ENCODE measurements around the gene STK38. TPM values are rescaled to one million over a fixed set of nuclear protein-coding genes. Genes with fewer than 3 reads are reported as not detected.

STK38 gene
- total and polyA plus RNA-seq, 2 of the 4 experiments (the other 2 are of a cell fraction), result 10.6 to 19.7 TPM

DNA sequence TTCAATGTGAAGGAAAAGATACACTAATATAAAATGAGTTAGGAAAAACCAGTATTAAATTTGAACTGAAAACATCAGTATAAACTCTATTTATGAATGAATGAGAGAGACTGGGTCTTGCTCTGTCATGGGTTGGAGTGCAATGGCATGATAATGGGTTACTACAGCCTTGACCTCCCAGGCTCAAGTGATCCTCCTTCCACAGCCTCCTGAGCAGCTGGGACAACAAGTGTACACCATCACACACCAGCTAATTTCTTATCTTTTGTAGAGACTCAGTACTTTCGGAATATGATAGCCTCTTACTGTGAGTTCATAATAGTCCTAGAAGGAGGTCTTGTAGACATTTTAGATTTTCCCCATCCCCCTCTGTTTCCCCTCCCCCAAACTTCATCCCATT is 83.0 kb downstream of the STK38 start:
- TF ChIP-seq MXI1 (IDR thresholded peaks at IDR 0.05; ENCODE audit: borderline replicate concordance, low read depth, low read length), result no peak
- no peak for TF ChIP-seq RFX5 (IDR thresholded peaks at IDR 0.05; ENCODE audit: low read depth, low read length)
- no peak for TF ChIP-seq BHLHE40 (IDR thresholded peaks at IDR 0.05; ENCODE audit: low read depth, low read length)
- no peak for TF ChIP-seq MAZ (IDR thresholded peaks at IDR 0.05; ENCODE audit: borderline replicate concordance, low read depth, low read length)
- no peak for TF ChIP-seq RCOR1 (IDR thresholded peaks at IDR 0.05; ENCODE audit: insufficient replicate concordance, low read length)
- TF ChIP-seq CHD1 (IDR thresholded peaks at IDR 0.05; ENCODE audit: low read depth, low read length), result no peak
- no peak for TF ChIP-seq NFE2L2 (IDR thresholded peaks at IDR 0.05; ENCODE audit: low read depth, low read length)
- no peak for TF ChIP-seq CEBPB (IDR thresholded peaks at IDR 0.05; ENCODE audit: low read depth, low read length)
- TF ChIP-seq, protein P1, sequence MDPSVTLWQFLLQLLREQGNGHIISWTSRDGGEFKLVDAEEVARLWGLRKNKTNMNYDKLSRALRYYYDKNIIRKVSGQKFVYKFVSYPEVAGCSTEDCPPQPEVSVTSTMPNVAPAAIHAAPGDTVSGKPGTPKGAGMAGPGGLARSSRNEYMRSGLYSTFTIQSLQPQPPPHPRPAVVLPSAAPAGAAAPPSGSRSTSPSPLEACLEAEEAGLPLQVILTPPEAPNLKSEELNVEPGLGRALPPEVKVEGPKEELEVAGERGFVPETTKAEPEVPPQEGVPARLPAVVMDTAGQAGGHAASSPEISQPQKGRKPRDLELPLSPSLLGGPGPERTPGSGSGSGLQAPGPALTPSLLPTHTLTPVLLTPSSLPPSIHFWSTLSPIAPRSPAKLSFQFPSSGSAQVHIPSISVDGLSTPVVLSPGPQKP (IDR thresholded peaks at IDR 0.05; ENCODE audit: borderline replicate concordance, low read depth, low read length), result no peak
- no peak for TF ChIP-seq MAFK (IDR thresholded peaks at IDR 0.05; ENCODE audit: low read depth, low read length)
- no peak for TF ChIP-seq RAD21 (IDR thresholded peaks at IDR 0.05; ENCODE audit: low read length)
- Histone ChIP-seq H2BK15ac (ENCODE audit: low read depth, low read length) (no peak overlapping the region), H3K9me3 (ENCODE audit: control insufficient read depth, insufficient read depth, low read length) (no peaks in the 10 kb centered on the region), H3K56ac (ENCODE audit: extremely low read depth, insufficient read depth, low read length) (no peak overlapping the region), H3K4me3 (ENCODE audit: insufficient read depth, low read depth, low read length) (no peak overlapping the region), H2AK5ac (ENCODE audit: low read depth, low read length) (no peak overlapping the region), H3K18ac (ENCODE audit: low read depth, low read length) (no peak overlapping the region), H3K14ac (replicated peaks; ENCODE audit: low read depth, low read length) (0 out of 2 replicates have a peak overlapping the region, but pooled peaks have one; percentile 67), H2AFZ (replicated peaks; ENCODE audit: low read length, poor library complexity) (no peak overlapping the region), H3K27ac (ENCODE audit: insufficient read depth, low read length) (no peak overlapping the region; the same call in 1 of the 2 replicates), H3K36me3 (ENCODE audit: control insufficient read depth, insufficient read depth, low read length) (no peaks in the 10 kb centered on the region), H2BK120ac (ENCODE audit: low read depth, low read length) (no peak overlapping the region), H3K9ac (ENCODE audit: low read depth, low read length) (no peak overlapping the region), H4K91ac (ENCODE audit: insufficient read depth, low read depth, low read length) (no peak overlapping the region), H3K4ac (ENCODE audit: low read depth, low read length) (peak overlapping the region; percentile 65; the same call in 1 of the 2 replicates), H4K8ac (ENCODE audit: low read depth in 2 of 2, low read length in 2 of 2) (no peak overlapping the region), H3K79me1 (ENCODE audit: low read depth in 1 of 2, low read length in 2 of 2) (peaks cover 14 to 68% of the 10 kb centered on the region in 2 experiments), H3K9me1 (ENCODE audit: insufficient read depth, low read length) (peaks cover 8% of the 10 kb centered on the region), H4K5ac (ENCODE audit: low read depth, low read length) (no peak overlapping the region), H2AK9ac (replicated peaks; ENCODE audit: low read depth, low read length, poor library complexity) (no peak overlapping the region), H3K4me1 (ENCODE audit: control insufficient read depth, insufficient read depth, low read length) (peaks cover 11% of the 10 kb centered on the region), H2BK20ac (ENCODE audit: low read depth, low read length) (no peak overlapping the region), H4K20me1 (ENCODE audit: insufficient read depth, low read length) (peaks cover 69% of the 10 kb centered on the region), H3K27me3 (ENCODE audit: control insufficient read depth, insufficient read depth, low read length) (no peaks in the 10 kb centered on the region), H3K4me2 (ENCODE audit: low read depth, low read length) (no peak overlapping the region), H3K23ac (ENCODE audit: low read depth, low read length) (peak overlapping the region; percentile 82; the same call in 1 of the 2 replicates), H2BK5ac (ENCODE audit: low read depth, low read length, poor library complexity, severe bottlenecking) (peak overlapping the region; percentile 37)
- ChIA-PET POLR2A (ENCODE audit: unreplicated experiment) (no interaction called here), CTCF (interaction anchor here (0.5 kb wide), 1 partner anchor 1412 kb away, joined by 3 read pairs; no protein-coding TSS in a partner anchor)
- dilution Hi-C loops (cut with HindIII; ENCODE audit: low sequenced_read_pairs, unreplicated experiment), result no loop called here
- DNase-seq, result no peak
- no peak for ATAC-seq (ENCODE audit: low read depth)
- WGBS, 2 experiments (ENCODE audit: extremely low coverage in 2 of 2, insufficient read length in 1 of 2), result no CpG with 5 or more reads among the region's 1 CpG
- in situ Hi-C loops (cut with MboI; ENCODE audit: low sequenced_read_pairs), result no loop called here
- no TSS peak for BruUV-seq (replicated peaks)
- intact Hi-C loops (cut with micrococcal nuclease), result no loop called here
